Lung (tissue), 12 donors: ENCODE measurements around the gene PPP2R5C. TPM values are rescaled to one million over a fixed set of nuclear protein-coding genes. Genes with fewer than 3 reads are reported as not detected.

Source experiments
- ATAC-seq: fragments of 200-7000 bp; cut with Tn5 transposase; one replicate; pipeline ENCODE4 v1.9.1; 2020; ENCODE audit warnings: moderate number of reproducible peaks; ENCODE audit not compliant: insufficient read depth, low FRiP score
- DNase-seq, 3 donors: peaks; one replicate each; pipeline ENCODE4 v3.0.0-alpha.2; 2013 to 2017
- H3K27ac ChIP-seq, 2 donors: one replicate each; pipeline ENCODE4 v1.5.1; 2013; ENCODE audit warnings: mild to moderate bottlenecking in 2 of 2, moderate library complexity in 2 of 2, control low read depth in 1 of 2, inconsistent platforms in 1 of 2, low read depth in 1 of 2, low read length in 1 of 2
- H3K27me3 ChIP-seq, 3 donors: one replicate each; pipeline ENCODE4 v1.5.1; 2013; ENCODE audit warnings: low read length in 2 of 3; ENCODE audit not compliant: control insufficient read depth in 3 of 3, insufficient read depth in 3 of 3
- H3K36me3 ChIP-seq, 4 donors: one replicate each; pipeline ENCODE4 v1.5.1; 2013; ENCODE audit warnings: low read length in 4 of 4, mild to moderate bottlenecking in 1 of 4, moderate library complexity in 1 of 4; ENCODE audit not compliant: control insufficient read depth in 4 of 4, insufficient read depth in 4 of 4
- H3K4me1 ChIP-seq, 5 donors: one replicate each; pipeline ENCODE4 v1.5.1; 2013; ENCODE audit warnings: low read length in 5 of 5, mild to moderate bottlenecking in 2 of 5, moderate library complexity in 1 of 5; ENCODE audit not compliant: control insufficient read depth in 5 of 5, insufficient read depth in 5 of 5
- H3K4me3 ChIP-seq: one replicate; pipeline ENCODE4 v1.5.1; 2013; ENCODE audit warnings: mild to moderate bottlenecking, control low read depth, moderate library complexity
- H3K9ac ChIP-seq, 2 donors: one replicate each; pipeline ENCODE4 v1.5.1; 2013; ENCODE audit warnings: low read length in 2 of 2, control low read depth in 1 of 2; ENCODE audit not compliant: insufficient read depth in 1 of 2
- H3K9me3 ChIP-seq, 4 donors: one replicate each; pipeline ENCODE4 v1.5.1; 2013; ENCODE audit warnings: low read length in 3 of 4, mild to moderate bottlenecking in 1 of 4, moderate library complexity in 1 of 4; ENCODE audit not compliant: control insufficient read depth in 4 of 4, insufficient read depth in 3 of 4
- CTCF ChIP-seq: IDR thresholded peaks from 2 replicates; pipeline ENCODE4 v1.5.1; 2012; ENCODE audit warnings: mild to moderate bottlenecking; ENCODE audit errors: control extremely low read depth, extremely low read depth
- WGBS, 2 donors: extraction: QIAGEN DNeasy Blood & Tissue Kit; methylation state at CpG; one replicate each; pipeline ENCODE4 v1.1.7; 2013; 5-methylcytosine and 5-hydroxymethylcytosine counted together
- polyA plus RNA-seq, 2 donors: library from polyadenylated mRNA; stranded (reverse); fragments of 200-250 nt; gene quantifications; one replicate each; pipeline ENCODE4 v1.2.1, GENCODE V29; 2013
- total RNA-seq, 2 donors: library from RNA; depleted of rRNA in 1 of 2; stranded (reverse); fragments of >200 nt in 1 of 2; gene quantifications; one replicate each; pipeline ENCODE4 v1.2.1, GENCODE V29; 2014 to 2021
- donor health status: control.
- donor health status: control.
- donor health status: Bipolar disorder and iron deficiency.
- donor health status: healthy.
- donor health status: DM: yes; HTN: yes; CAD: no.

Gene PPP2R5C
- total and polyA plus RNA-seq, 4 donors: 66.6 to 180 (median 126) TPM

- WGBS, 2 donors: 95 to 97% methylated on average over 4 of the region's 4 CpGs
- ATAC-seq (no peak), DNase-seq (no peak)
- TF ChIP-seq CTCF: no peak
- Histone ChIP-seq H3K9ac (no peak overlapping the region), H3K4me3 (no peak overlapping the region), H3K36me3 (no peaks in the 10 kb centered on the region), H3K27me3 (no peaks in the 10 kb centered on the region), H3K27ac (no peak overlapping the region), H3K9me3 (no peaks in the 10 kb centered on the region), H3K4me1 (peaks cover 0 to 12% (median 0%) of the 10 kb centered on the region in 5 donors)
Observed at GRCh38 chr14:101872346-101872745, 110.8 kb downstream of the PPP2R5C start.

DNA sequence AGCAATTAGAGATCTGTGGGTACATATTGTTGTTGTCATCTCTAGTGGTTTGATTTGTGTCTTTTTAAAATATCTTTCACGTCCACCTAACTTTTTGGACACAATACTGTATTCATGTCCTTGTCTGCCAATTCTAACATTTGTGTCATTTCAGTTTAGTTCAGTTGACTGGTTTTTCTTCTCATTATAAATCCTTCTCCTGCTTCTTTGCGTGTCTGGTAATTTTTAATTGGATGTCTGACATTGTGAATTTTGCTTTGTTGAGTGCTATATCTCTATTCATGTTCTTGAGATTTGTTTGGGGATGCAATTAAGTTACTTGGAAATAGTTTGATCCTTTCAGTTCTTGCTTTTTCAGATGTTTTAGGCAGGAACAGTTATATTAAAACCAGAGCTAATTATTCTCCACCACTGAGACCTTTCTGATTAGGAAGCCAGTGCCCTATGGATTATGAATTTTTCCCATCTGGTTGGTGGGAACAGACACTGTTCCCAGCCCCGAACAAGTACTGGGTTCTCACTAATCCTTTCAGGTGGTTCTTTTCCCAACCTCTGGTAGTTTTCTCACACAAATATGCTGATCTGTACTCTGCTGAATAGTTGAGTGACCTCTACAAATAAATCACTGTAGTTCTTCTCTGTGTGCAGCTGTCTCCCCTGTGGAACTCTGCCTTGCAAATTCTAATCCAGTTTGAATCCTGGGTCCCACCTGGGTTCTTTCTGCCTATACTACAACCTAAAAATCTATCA is 111.7 kb downstream of the PPP2R5C start:
- Histone ChIP-seq H3K4me3 (no peak overlapping the region), H3K9me3 (peaks cover 0 to 2% (median 0%) of the 10 kb centered on the region in 4 donors), H3K4me1 (peaks cover 0 to 14% (median 0%) of the 10 kb centered on the region in 5 donors), H3K27me3 (no peaks in the 10 kb centered on the region), H3K36me3 (peaks cover 0 to 4% (median 3%) of the 10 kb centered on the region in 4 donors), H3K9ac (no peak overlapping the region), H3K27ac (peak overlapping the region in 1 of 2 donors; percentile 43)
- WGBS, 2 donors: 90 to 97% methylated on average over 3 of the region's 3 CpGs
- TF ChIP-seq CTCF: no peak
- no peak for ATAC-seq
- no peak for DNase-seq

DNA sequence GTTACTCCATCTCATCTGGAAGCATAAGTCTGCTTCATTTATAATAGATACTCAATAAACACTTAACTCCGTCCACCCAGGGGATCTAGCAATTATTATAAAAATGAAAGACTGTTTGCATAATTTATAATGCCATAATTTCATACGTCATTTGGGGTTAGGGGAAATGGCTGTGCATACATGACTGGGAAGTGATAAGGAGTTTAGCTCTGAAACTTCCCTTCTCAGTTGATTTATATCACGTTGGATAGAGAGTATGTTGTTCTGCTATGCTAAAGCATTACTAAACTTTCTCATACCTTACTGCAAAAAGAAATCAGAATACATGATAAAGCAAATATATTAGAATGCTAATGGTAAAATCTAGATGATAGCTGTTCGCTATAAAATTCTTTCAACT is 112.5 kb downstream of the PPP2R5C start:
- Histone ChIP-seq H3K9ac (no peak overlapping the region), H3K9me3 (peaks cover 0 to 2% (median 0%) of the 10 kb centered on the region in 4 donors), H3K27me3 (no peaks in the 10 kb centered on the region), H3K27ac (no peak overlapping the region), H3K4me1 (peaks cover 0 to 14% (median 0%) of the 10 kb centered on the region in 5 donors), H3K36me3 (peaks cover 0 to 8% (median 7%) of the 10 kb centered on the region in 4 donors), H3K4me3 (no peak overlapping the region)
- no peak for TF ChIP-seq CTCF
- 24 to 61% methylated on average over 4 of the region's 4 CpGs for WGBS, 2 donors
- DNase-seq (no peak), ATAC-seq (no peak)
